Astrocyte (in vitro differentiated cells and primary cell): Measurements from ENCODE around the gene SLC25A22. TPM values are rescaled to one million over a fixed set of nuclear protein-coding genes. Genes with fewer than 3 reads are reported as not detected.

Experiments
- DNase-seq: peaks from one replicate; pipeline ENCODE4 v3.0.0-alpha.2; 2010; ENCODE audit warnings: low read depth
- FAIRE-seq: peaks from 2 replicates; lab custom pipeline; 2011; peaks lifted over from hg19 to GRCh38; lab: Jason Lieb, UNC
- H2AFZ ChIP-seq: 2 replicates; pipeline ENCODE4 v1.6.0; 2012; ENCODE audit warnings: low read depth, low read length, inconsistent platforms
- H3K27ac ChIP-seq: 2 replicates; pipeline ENCODE4 v1.5.1; 2011; ENCODE audit warnings: low read depth, low read length, inconsistent platforms
- H3K27me3 ChIP-seq: 2 replicates; pipeline ENCODE4 v1.6.0; 2011; ENCODE audit warnings: low read length, inconsistent platforms; ENCODE audit not compliant: insufficient read depth
- H3K36me3 ChIP-seq: 2 replicates; pipeline ENCODE4 v1.5.1; 2011; ENCODE audit warnings: low read length, inconsistent platforms; ENCODE audit not compliant: insufficient read depth
- H3K4me1 ChIP-seq: 2 replicates; pipeline ENCODE4 v1.5.1; 2011; ENCODE audit warnings: low read length, inconsistent platforms; ENCODE audit not compliant: insufficient read depth
- H3K4me2 ChIP-seq: 2 replicates; pipeline ENCODE4 v1.6.0; 2012; ENCODE audit warnings: low read length, inconsistent platforms
- H3K4me3 ChIP-seq: 2 replicates; pipeline ENCODE4 v1.5.1; 2011; ENCODE audit warnings: low read depth, mild to moderate bottlenecking, low read length, inconsistent platforms; ENCODE audit not compliant: insufficient read depth
- H3K79me2 ChIP-seq: 2 replicates; pipeline ENCODE4 v1.6.0; 2012; ENCODE audit warnings: mild to moderate bottlenecking, low read length, inconsistent platforms; ENCODE audit not compliant: insufficient read depth
- H3K9ac ChIP-seq: 2 replicates; pipeline ENCODE4 v1.6.0; 2012; ENCODE audit warnings: mild to moderate bottlenecking, low read length, inconsistent platforms
- H3K9me3 ChIP-seq: 2 replicates; pipeline ENCODE4 v1.5.1; 2012; ENCODE audit warnings: low read depth, mild to moderate bottlenecking, low read length, inconsistent platforms; ENCODE audit not compliant: insufficient read depth
- H4K20me1 ChIP-seq: 2 replicates; pipeline ENCODE4 v1.6.0; 2012; ENCODE audit warnings: low read length, inconsistent platforms; ENCODE audit not compliant: insufficient read depth
- H3K27ac Mint-ChIP-seq: one replicate; pipeline ENCODE4 v1.8.0; 2021; ENCODE audit warnings: mild to moderate bottlenecking, mixed read lengths; ENCODE audit not compliant: unreplicated experiment
- H3K27me3 Mint-ChIP-seq: one replicate; pipeline ENCODE4 v1.8.0; 2021; ENCODE audit warnings: low read depth, mixed read lengths; ENCODE audit not compliant: unreplicated experiment
- H3K36me3 Mint-ChIP-seq: one replicate; pipeline ENCODE4 v1.8.0; 2021; ENCODE audit warnings: low read depth, mixed read lengths; ENCODE audit not compliant: unreplicated experiment
- H3K4me1 Mint-ChIP-seq: one replicate; pipeline ENCODE4 v1.8.0; 2021; ENCODE audit warnings: low read depth, mixed read lengths; ENCODE audit not compliant: unreplicated experiment
- H3K4me3 Mint-ChIP-seq: one replicate; pipeline ENCODE4 v1.8.0; 2021; ENCODE audit warnings: mild to moderate bottlenecking, moderate library complexity, mixed read lengths; ENCODE audit not compliant: unreplicated experiment
- H3K9me3 Mint-ChIP-seq: one replicate; pipeline ENCODE4 v1.8.0; 2021; ENCODE audit warnings: mild to moderate bottlenecking, mixed read lengths; ENCODE audit not compliant: unreplicated experiment
- EZH2 ChIP-seq: IDR thresholded peaks from 2 replicates; pipeline ENCODE4 v1.6.1; 2012; ENCODE audit warnings: mild to moderate bottlenecking, low read length, inconsistent platforms; ENCODE audit not compliant: insufficient read depth
- total RNA-seq: library from RNA; stranded (reverse); gene quantifications from 2 replicates; pipeline ENCODE4 v1.2.1, GENCODE V29; 2021
- TF ChIP-seq, protein P1 (sequence below): IDR thresholded peaks from 2 replicates; pipeline ENCODE4 v1.5.1; 2011; ENCODE audit warnings: low read depth, mild to moderate bottlenecking, inconsistent platforms, low read length, moderate library complexity; ENCODE audit not compliant: insufficient read depth

The SLC25A22 gene
- total RNA-seq, 1 donor from 2014 or later = 21.4 TPM

DNA sequence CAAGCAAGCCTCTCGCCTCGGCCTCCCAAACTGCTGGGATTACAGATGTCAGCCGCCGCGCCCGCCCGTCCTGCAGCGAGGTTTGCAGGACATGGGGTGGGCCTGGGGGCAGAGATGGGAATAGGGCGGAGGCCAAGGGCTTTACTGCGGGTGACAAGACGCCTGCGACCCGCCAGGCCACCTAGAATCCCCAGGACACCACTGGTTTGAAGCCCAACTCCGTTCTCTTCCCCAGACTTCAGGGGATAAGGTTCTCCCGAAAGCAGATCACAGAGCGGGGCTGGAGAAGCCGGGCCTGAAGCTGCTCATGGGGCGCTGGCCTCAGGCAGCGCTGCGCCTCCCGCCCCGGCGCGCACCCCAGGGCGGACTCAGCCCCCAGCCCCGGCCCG is 43.9 kb upstream of the SLC25A22 start:
- Histone ChIP-seq H3K27me3 (no peaks in the 10 kb centered on the region), H3K4me1 (peaks cover 55% of the 10 kb centered on the region), H3K27ac (peak overlapping the region; percentile 93), H3K4me2 (peak overlapping the region; percentile 88), H3K79me2 (peaks cover 75% of the 10 kb centered on the region), H3K9ac (peak overlapping the region; percentile 94), H2AFZ (no peak overlapping the region), H3K4me3 (peak overlapping the region; percentile 97), H3K9me3 (no peaks in the 10 kb centered on the region), H3K36me3 (peaks cover 16% of the 10 kb centered on the region), H4K20me1 (peaks cover 75% of the 10 kb centered on the region)
- Mint-ChIP-seq H3K27me3 (no peaks in the 10 kb centered on the region), H3K27ac (peak overlapping the region; percentile 77), H3K9me3 (no peaks in the 10 kb centered on the region), H3K36me3 (peaks cover 6% of the 10 kb centered on the region), H3K4me1 (peaks cover 20% of the 10 kb centered on the region), H3K4me3 (peak overlapping the region; percentile 89)
- FAIRE-seq (no peak), DNase-seq (no peak)
- no peak for TF ChIP-seq EZH2
- TF ChIP-seq, protein P1, sequence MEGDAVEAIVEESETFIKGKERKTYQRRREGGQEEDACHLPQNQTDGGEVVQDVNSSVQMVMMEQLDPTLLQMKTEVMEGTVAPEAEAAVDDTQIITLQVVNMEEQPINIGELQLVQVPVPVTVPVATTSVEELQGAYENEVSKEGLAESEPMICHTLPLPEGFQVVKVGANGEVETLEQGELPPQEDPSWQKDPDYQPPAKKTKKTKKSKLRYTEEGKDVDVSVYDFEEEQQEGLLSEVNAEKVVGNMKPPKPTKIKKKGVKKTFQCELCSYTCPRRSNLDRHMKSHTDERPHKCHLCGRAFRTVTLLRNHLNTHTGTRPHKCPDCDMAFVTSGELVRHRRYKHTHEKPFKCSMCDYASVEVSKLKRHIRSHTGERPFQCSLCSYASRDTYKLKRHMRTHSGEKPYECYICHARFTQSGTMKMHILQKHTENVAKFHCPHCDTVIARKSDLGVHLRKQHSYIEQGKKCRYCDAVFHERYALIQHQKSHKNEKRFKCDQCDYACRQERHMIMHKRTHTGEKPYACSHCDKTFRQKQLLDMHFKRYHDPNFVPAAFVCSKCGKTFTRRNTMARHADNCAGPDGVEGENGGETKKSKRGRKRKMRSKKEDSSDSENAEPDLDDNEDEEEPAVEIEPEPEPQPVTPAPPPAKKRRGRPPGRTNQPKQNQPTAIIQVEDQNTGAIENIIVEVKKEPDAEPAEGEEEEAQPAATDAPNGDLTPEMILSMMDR = no peak

DNA sequence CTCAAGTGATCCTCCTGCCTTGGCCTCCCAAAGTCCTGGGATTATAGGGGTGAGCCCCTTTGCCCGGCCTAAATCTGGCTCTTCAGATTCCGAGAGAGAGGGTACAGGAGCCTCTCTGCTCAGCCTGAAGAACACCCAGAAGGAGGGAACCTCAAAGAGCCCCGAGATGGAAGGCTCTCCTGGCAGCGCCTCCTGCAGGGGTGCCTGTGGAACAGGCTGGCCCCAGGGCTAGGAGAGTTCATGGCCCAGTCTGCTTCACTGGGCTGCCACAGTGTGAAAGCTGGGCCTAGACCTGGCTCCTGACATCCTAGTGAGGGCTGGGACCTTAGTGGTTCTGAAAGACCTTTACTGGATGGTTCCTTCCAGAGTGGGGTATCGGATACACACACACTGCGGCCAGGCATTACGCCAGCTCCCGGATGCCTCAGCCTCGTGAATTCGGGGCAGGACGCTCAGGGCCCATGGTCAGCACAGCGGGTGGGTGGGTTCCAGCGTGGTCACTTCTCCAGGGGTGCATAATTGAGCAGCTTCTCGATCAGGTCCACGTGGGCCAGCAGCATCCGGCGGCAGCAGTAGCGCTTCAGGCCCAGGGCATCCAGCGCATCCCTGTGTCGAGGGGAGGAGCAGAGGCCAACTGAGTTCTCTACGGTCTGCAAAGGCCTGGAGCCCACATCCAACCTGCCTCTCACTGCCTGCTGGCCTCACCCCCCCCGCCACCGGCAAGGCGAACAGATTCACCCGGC is 42.0 kb upstream of the SLC25A22 start:
- no peak overlapping the region for H3K27ac ChIP-seq
- no peak for DNase-seq
- no peaks in the 10 kb centered on the region for H3K9me3 Mint-ChIP-seq
- H3K9ac ChIP-seq = peak overlapping the region; percentile 94
- H3K36me3 ChIP-seq = peaks cover 19% of the 10 kb centered on the region
- peaks cover 46% of the 10 kb centered on the region for H3K4me1 ChIP-seq
- H3K27me3 ChIP-seq = no peaks in the 10 kb centered on the region
- H3K9me3 ChIP-seq = no peaks in the 10 kb centered on the region
- H3K27ac Mint-ChIP-seq = no peak overlapping the region
- H3K4me1 Mint-ChIP-seq = peaks cover 16% of the 10 kb centered on the region
- TF ChIP-seq EZH2 = no peak
- TF ChIP-seq, protein P1 = peak; percentile 23
- H3K79me2 ChIP-seq = peaks cover 75% of the 10 kb centered on the region
- no peaks in the 10 kb centered on the region for H3K27me3 Mint-ChIP-seq
- no peak overlapping the region for H2AFZ ChIP-seq
- H4K20me1 ChIP-seq = peaks cover 71% of the 10 kb centered on the region
- H3K4me3 ChIP-seq = peak overlapping the region; percentile 97
- peaks cover 6% of the 10 kb centered on the region for H3K36me3 Mint-ChIP-seq
- FAIRE-seq = no peak
- H3K4me2 ChIP-seq = peak overlapping the region; percentile 88
- H3K4me3 Mint-ChIP-seq = peak overlapping the region; percentile 89

DNA sequence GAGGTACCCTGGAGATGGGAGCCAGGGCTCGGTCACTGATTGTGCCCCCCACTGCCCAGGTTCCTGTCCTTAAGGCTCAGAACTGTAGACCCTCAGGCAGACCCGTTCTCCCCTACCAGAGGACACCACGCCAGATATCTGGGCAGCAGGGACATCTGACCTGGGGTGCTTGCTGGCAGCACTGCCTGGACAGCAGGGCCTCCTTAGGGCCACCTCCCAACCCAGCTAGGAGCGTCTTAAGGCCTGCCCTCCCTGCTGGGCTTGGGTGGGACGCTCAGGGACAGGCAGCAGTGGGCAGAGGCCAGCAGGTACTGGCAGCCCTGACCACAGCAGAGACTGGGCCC is 41.2 kb upstream of the SLC25A22 start:
- H3K9ac ChIP-seq = no peak overlapping the region
- peaks cover 75% of the 10 kb centered on the region for H4K20me1 ChIP-seq
- H3K27me3 Mint-ChIP-seq = no peaks in the 10 kb centered on the region

More for the DNA sequence above, 41.2 kb upstream of the SLC25A22 start:
- FAIRE-seq (no peak), DNase-seq (no peak)
- Histone ChIP-seq H3K4me3 (no peak overlapping the region), H2AFZ (no peak overlapping the region), H3K27me3 (no peaks in the 10 kb centered on the region), H3K4me1 (peaks cover 48% of the 10 kb centered on the region), H3K9me3 (no peaks in the 10 kb centered on the region), H3K36me3 (peaks cover 19% of the 10 kb centered on the region), H3K4me2 (no peak overlapping the region), H3K79me2 (peaks cover 79% of the 10 kb centered on the region), H3K27ac (no peak overlapping the region)
- no peak overlapping the region for H3K4me3 Mint-ChIP-seq
- peaks cover 6% of the 10 kb centered on the region for H3K36me3 Mint-ChIP-seq
- TF ChIP-seq, protein P1 = no peak
- TF ChIP-seq EZH2 = no peak
- peaks cover 15% of the 10 kb centered on the region for H3K4me1 Mint-ChIP-seq
- no peaks in the 10 kb centered on the region for H3K9me3 Mint-ChIP-seq
- H3K27ac Mint-ChIP-seq = no peak overlapping the region
